ENCODE data around the gene ZNG1A. TPM values are rescaled to one million over a fixed set of nuclear protein-coding genes. Genes with fewer than 3 reads are reported as not detected.
A peak's percentile ranks its signal among the peaks of the same experiment; 100 is the strongest.
"Not testable (repeated sequence)": the region's sequence is repeated elsewhere in the genome, so short reads cannot be mapped to it uniquely, and the experiment has no call there.

Gene ZNG1A
- polyA plus RNA-seq, 3 donors = 26.7 to 70.5 (median 53.1) TPM

DNA sequence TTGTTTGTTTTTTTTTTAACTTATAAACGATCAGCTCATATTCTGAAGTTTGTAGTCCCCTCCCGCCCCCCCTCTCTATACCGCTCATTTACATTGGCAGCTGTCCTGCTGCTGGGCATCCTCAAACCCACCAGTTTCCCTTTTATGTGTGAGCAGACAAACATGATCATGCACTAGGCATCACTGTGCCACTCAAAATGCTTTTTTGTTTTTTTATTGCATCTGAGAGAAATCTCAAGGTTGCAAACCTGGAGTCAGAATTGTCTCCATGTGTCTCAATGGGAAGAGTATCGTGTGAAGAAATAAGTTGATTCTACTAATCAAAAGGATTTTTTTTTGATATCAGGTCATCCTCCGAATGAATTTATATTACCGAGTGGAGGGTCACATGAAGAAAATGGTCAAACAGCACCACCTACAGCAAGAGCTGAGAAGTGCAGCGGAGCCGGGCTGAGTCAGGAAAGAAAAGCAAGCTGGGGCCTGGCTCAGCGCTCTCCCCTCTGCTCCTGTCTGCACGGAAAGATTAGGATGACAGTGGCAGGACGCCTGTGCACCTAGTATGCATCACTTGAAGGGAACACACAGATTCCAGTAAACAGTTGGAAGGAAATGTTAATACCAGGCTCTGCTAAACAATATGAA, 90.3 kb downstream of the ZNG1A start:
- DNase-seq; H3K27me3 ChIP-seq (ENCODE audit: control insufficient read depth in 2 of 2, insufficient read depth in 2 of 2, low read length in 2 of 2); H3K27ac Mint-ChIP-seq; H3K4me3 ChIP-seq (replicated peaks in 1 of 3; ENCODE audit: low read depth in 2 of 3, low read length in 3 of 3); H3K36me3 ChIP-seq (replicated peaks in 1 of 2; ENCODE audit: control insufficient read depth in 1 of 2, insufficient read depth in 2 of 2, low read length in 2 of 2); H3K79me2 ChIP-seq (ENCODE audit: insufficient read depth, low read length); H3K27ac ChIP-seq (ENCODE audit: low read depth in 1 of 2, low read length in 2 of 2); H2AFZ ChIP-seq (ENCODE audit: insufficient read depth, low read depth, low read length, poor library complexity, severe bottlenecking); H3K4me1 ChIP-seq (ENCODE audit: control insufficient read depth in 1 of 2, insufficient read depth in 2 of 2, low read length in 2 of 2); H4K20me1 ChIP-seq (ENCODE audit: insufficient read depth, low read length); H3K9me3 Mint-ChIP-seq; H3K4me3 Mint-ChIP-seq; H3K9ac ChIP-seq (ENCODE audit: insufficient read depth, low read length, poor library complexity, severe bottlenecking); intact Hi-C loops (cut with micrococcal nuclease); H3K9me3 ChIP-seq (replicated peaks in 1 of 2; ENCODE audit: control insufficient read depth in 1 of 2, insufficient read depth in 1 of 2, low read length in 2 of 2); H3K4me2 ChIP-seq (replicated peaks; ENCODE audit: extremely low read depth, low read length, poor library complexity, severe bottlenecking); H3K27me3 Mint-ChIP-seq (ENCODE audit: low read depth in 3 of 3); H3K36me3 Mint-ChIP-seq; H3K4me1 Mint-ChIP-seq: not testable (repeated sequence)
- TF ChIP-seq, protein P1, sequence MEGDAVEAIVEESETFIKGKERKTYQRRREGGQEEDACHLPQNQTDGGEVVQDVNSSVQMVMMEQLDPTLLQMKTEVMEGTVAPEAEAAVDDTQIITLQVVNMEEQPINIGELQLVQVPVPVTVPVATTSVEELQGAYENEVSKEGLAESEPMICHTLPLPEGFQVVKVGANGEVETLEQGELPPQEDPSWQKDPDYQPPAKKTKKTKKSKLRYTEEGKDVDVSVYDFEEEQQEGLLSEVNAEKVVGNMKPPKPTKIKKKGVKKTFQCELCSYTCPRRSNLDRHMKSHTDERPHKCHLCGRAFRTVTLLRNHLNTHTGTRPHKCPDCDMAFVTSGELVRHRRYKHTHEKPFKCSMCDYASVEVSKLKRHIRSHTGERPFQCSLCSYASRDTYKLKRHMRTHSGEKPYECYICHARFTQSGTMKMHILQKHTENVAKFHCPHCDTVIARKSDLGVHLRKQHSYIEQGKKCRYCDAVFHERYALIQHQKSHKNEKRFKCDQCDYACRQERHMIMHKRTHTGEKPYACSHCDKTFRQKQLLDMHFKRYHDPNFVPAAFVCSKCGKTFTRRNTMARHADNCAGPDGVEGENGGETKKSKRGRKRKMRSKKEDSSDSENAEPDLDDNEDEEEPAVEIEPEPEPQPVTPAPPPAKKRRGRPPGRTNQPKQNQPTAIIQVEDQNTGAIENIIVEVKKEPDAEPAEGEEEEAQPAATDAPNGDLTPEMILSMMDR (IDR thresholded peaks at IDR 0.05) = peak; percentile 33
- WGBS (ENCODE audit: insufficient coverage) = no CpG with 5 or more reads among the region's 11 CpGs

GRCh38 chr9:87860-88259, 91.0 kb downstream of the ZNG1A start:
- H3K27ac ChIP-seq (ENCODE audit: low read depth in 1 of 2, low read length in 2 of 2); H3K9me3 ChIP-seq (replicated peaks in 1 of 2; ENCODE audit: control insufficient read depth in 1 of 2, insufficient read depth in 1 of 2, low read length in 2 of 2); DNase-seq; H3K27me3 Mint-ChIP-seq (ENCODE audit: low read depth in 3 of 3); H3K36me3 Mint-ChIP-seq; intact Hi-C loops (cut with micrococcal nuclease); H3K4me3 ChIP-seq (replicated peaks in 1 of 3; ENCODE audit: low read depth in 2 of 3, low read length in 3 of 3); H3K27me3 ChIP-seq (ENCODE audit: control insufficient read depth in 2 of 2, insufficient read depth in 2 of 2, low read length in 2 of 2); H3K79me2 ChIP-seq (ENCODE audit: insufficient read depth, low read length); H3K4me3 Mint-ChIP-seq; H3K4me1 Mint-ChIP-seq; H3K27ac Mint-ChIP-seq; H3K4me1 ChIP-seq (ENCODE audit: control insufficient read depth in 1 of 2, insufficient read depth in 2 of 2, low read length in 2 of 2); H4K20me1 ChIP-seq (ENCODE audit: insufficient read depth, low read length); H2AFZ ChIP-seq (ENCODE audit: insufficient read depth, low read depth, low read length, poor library complexity, severe bottlenecking); H3K36me3 ChIP-seq (replicated peaks in 1 of 2; ENCODE audit: control insufficient read depth in 1 of 2, insufficient read depth in 2 of 2, low read length in 2 of 2); H3K9ac ChIP-seq (ENCODE audit: insufficient read depth, low read length, poor library complexity, severe bottlenecking); H3K4me2 ChIP-seq (replicated peaks; ENCODE audit: extremely low read depth, low read length, poor library complexity, severe bottlenecking); H3K9me3 Mint-ChIP-seq: not testable (repeated sequence)
- no CpG with 5 or more reads among the region's 6 CpGs for WGBS (ENCODE audit: insufficient coverage)

DNA sequence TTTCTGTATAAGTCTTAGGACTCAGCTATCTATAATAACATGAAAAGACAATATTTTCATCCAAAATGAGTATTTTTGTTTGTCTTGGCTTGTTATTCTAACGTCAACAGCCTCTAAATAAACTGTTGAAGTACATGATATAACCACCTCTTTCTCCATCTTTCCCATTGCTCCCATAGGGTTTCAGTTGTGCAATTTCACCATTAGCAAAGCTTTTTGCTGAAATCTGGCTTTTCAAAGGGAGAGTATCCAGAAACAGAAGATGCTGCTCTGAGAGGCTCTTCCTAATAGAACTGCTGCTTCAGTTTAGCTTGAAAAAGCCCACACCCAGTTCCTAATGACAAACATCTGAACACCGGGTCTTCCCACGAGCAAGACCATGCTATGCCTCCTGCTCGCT, 91.8 kb downstream of the ZNG1A start:
- H3K4me1 Mint-ChIP-seq; H4K20me1 ChIP-seq (ENCODE audit: insufficient read depth, low read length); H3K4me2 ChIP-seq (replicated peaks; ENCODE audit: extremely low read depth, low read length, poor library complexity, severe bottlenecking); intact Hi-C loops (cut with micrococcal nuclease); H3K79me2 ChIP-seq (ENCODE audit: insufficient read depth, low read length); H3K27me3 Mint-ChIP-seq (ENCODE audit: low read depth in 3 of 3); H3K4me3 Mint-ChIP-seq; H3K36me3 Mint-ChIP-seq; H3K27me3 ChIP-seq (ENCODE audit: control insufficient read depth in 2 of 2, insufficient read depth in 2 of 2, low read length in 2 of 2); H3K27ac Mint-ChIP-seq; H2AFZ ChIP-seq (ENCODE audit: insufficient read depth, low read depth, low read length, poor library complexity, severe bottlenecking); H3K9me3 ChIP-seq (replicated peaks in 1 of 2; ENCODE audit: control insufficient read depth in 1 of 2, insufficient read depth in 1 of 2, low read length in 2 of 2); H3K4me1 ChIP-seq (ENCODE audit: control insufficient read depth in 1 of 2, insufficient read depth in 2 of 2, low read length in 2 of 2); H3K9ac ChIP-seq (ENCODE audit: insufficient read depth, low read length, poor library complexity, severe bottlenecking); H3K27ac ChIP-seq (ENCODE audit: low read depth in 1 of 2, low read length in 2 of 2); H3K9me3 Mint-ChIP-seq; DNase-seq; H3K4me3 ChIP-seq (replicated peaks in 1 of 3; ENCODE audit: low read depth in 2 of 3, low read length in 3 of 3); H3K36me3 ChIP-seq (replicated peaks in 1 of 2; ENCODE audit: control insufficient read depth in 1 of 2, insufficient read depth in 2 of 2, low read length in 2 of 2): not testable (repeated sequence)
- WGBS (ENCODE audit: insufficient coverage) = no CpG with 5 or more reads among the region's 4 CpGs

DNA sequence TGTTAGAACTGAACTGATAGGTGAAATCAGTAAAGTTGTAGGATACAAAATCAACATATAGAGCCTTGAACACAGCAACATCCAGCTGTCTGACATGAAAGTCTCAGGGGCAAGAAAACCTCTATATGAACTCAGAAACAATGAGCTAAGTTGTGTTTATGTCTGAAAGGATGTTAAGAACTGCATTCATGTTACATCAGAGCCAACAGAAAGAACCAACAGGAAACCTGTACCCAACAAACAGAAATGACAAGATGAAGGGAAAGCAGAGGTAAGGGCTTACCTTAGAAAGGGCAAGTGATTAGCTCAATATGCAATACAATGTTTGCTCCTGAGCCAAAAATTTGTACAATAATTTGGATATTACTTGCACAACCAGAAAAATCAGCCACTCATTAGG, 92.2 kb downstream of the ZNG1A start:
- H3K27me3 Mint-ChIP-seq (ENCODE audit: low read depth in 3 of 3); H3K4me3 ChIP-seq (replicated peaks in 1 of 3; ENCODE audit: low read depth in 2 of 3, low read length in 3 of 3); H3K79me2 ChIP-seq (ENCODE audit: insufficient read depth, low read length); H2AFZ ChIP-seq (ENCODE audit: insufficient read depth, low read depth, low read length, poor library complexity, severe bottlenecking); H3K27ac Mint-ChIP-seq; H3K4me2 ChIP-seq (replicated peaks; ENCODE audit: extremely low read depth, low read length, poor library complexity, severe bottlenecking); H3K4me1 Mint-ChIP-seq; H3K9me3 ChIP-seq (replicated peaks in 1 of 2; ENCODE audit: control insufficient read depth in 1 of 2, insufficient read depth in 1 of 2, low read length in 2 of 2); H3K4me1 ChIP-seq (ENCODE audit: control insufficient read depth in 1 of 2, insufficient read depth in 2 of 2, low read length in 2 of 2); H3K4me3 Mint-ChIP-seq; H3K9ac ChIP-seq (ENCODE audit: insufficient read depth, low read length, poor library complexity, severe bottlenecking); H3K27ac ChIP-seq (ENCODE audit: low read depth in 1 of 2, low read length in 2 of 2); H3K36me3 Mint-ChIP-seq; DNase-seq; intact Hi-C loops (cut with micrococcal nuclease); H3K27me3 ChIP-seq (ENCODE audit: control insufficient read depth in 2 of 2, insufficient read depth in 2 of 2, low read length in 2 of 2); H3K9me3 Mint-ChIP-seq; H4K20me1 ChIP-seq (ENCODE audit: insufficient read depth, low read length); H3K36me3 ChIP-seq (replicated peaks in 1 of 2; ENCODE audit: control insufficient read depth in 1 of 2, insufficient read depth in 2 of 2, low read length in 2 of 2): not testable (repeated sequence)
